Pancreas (tissue), 10 donors: ENCODE data around the gene ZNF273. TPM values are rescaled to one million over a fixed set of nuclear protein-coding genes. Genes with fewer than 3 reads are reported as not detected.

Source experiments
- ATAC-seq, 4 donors: fragments of 200-7000 bp; cut with Tn5 transposase; one replicate each; pipeline versions ENCODE4 v1.8.0 to v1.9.1; 2020; ENCODE audit warnings: mild to moderate bottlenecking in 4 of 4, moderate library complexity in 4 of 4
- DNase-seq, 6 donors: peaks; one replicate each; pipeline ENCODE4 v3.0.0-alpha.2; 2020
- FAIRE-seq: peaks from 2 replicates; lab custom pipeline; 2012; peaks lifted over from hg19 to GRCh38; lab: Jason Lieb, UNC
- H3K27ac ChIP-seq, 4 donors: fragments of 200-600 bp; sonication (generic); 1 replicate in 3 of 4; 2 replicates in 1 of 4; pipeline versions ENCODE4 v1.5.0 to v1.8.0; 2020
- H3K27me3 ChIP-seq, 4 donors: fragments of 200-600 bp; one replicate each; pipeline ENCODE4 v1.8.0; 2021
- H3K36me3 ChIP-seq, 3 donors: fragments of 200-600 bp; sonication (generic) in 1 of 3; one replicate each; pipeline versions ENCODE4 v1.5.0 to v1.8.0; 2020 to 2021
- H3K4me1 ChIP-seq, 3 donors: fragments of 200-600 bp; one replicate each; pipeline ENCODE4 v1.8.0; 2021
- H3K4me3 ChIP-seq, 4 donors: fragments of 200-600 bp; sonication (generic) in 2 of 4; one replicate each; pipeline versions ENCODE4 v1.5.0 to v1.8.0; 2020 to 2021
- H3K9me3 ChIP-seq, 4 donors: fragments of 200-600 bp; one replicate each; pipeline ENCODE4 v1.8.0; 2021
- CTCF ChIP-seq, 4 donors: fragments of 200-600 bp; sonication (generic) in 3 of 4; IDR thresholded peaks; one replicate each; pipeline versions ENCODE4 v1.5.0 to v1.8.0; 2021; ENCODE audit warnings: antibody characterized with exemption in 4 of 4
- WGBS, 2 donors: extraction: QIAGEN DNeasy Blood & Tissue Kit; methylation state at CpG; one replicate each; pipeline ENCODE4 v1.1.7; 2013; 5-methylcytosine and 5-hydroxymethylcytosine counted together
- intact Hi-C, 3 donors: fragments of 100-400 bp; cut with DNase I; formaldehyde crosslinking; loops; one replicate each; pipeline versions ENCODE4 v1.11.1 to v1.14.2; 2022
- polyA plus RNA-seq, 2 donors: library from polyadenylated mRNA; stranded (reverse); fragments of 200-250 nt; gene quantifications; one replicate each; pipeline ENCODE4 v1.2.3, GENCODE V29; 2013
- total RNA-seq, 6 donors: library from RNA; stranded (reverse); fragmentation: NEBNext Ultra II Directional in 4 of 6; extraction: Animal tissue kit (Norgen Biotek cat#: 25700) in 4 of 6; gene quantifications; one replicate each; pipeline versions ENCODE4 v1.2.1 to v1.2.4, GENCODE V29; 2021 to 2023
- donor health status: healthy with polysubstance abuse.
- donor health status: DM: no; HTN: no; CAD: no; lungs with moderate emphysema.
- donor health status: DM: no; HTN: no; CAD: no.
- donor health status: control.
- donor health status: control.
- donor health status: Bipolar disorder and iron deficiency.
- donor health status: DM: yes; HTN: yes; CAD: no.
- donor health status: DM: no; HTN: no; CAD: no.
- donor health status: DM: no; HTN: no; CAD: no.
- donor health status: DM: yes; HTN: yes; CAD: no.

The ZNF273 gene
- total and polyA plus RNA-seq, 8 donors: 1.7 to 8.0 (median 3.6) TPM

DNA sequence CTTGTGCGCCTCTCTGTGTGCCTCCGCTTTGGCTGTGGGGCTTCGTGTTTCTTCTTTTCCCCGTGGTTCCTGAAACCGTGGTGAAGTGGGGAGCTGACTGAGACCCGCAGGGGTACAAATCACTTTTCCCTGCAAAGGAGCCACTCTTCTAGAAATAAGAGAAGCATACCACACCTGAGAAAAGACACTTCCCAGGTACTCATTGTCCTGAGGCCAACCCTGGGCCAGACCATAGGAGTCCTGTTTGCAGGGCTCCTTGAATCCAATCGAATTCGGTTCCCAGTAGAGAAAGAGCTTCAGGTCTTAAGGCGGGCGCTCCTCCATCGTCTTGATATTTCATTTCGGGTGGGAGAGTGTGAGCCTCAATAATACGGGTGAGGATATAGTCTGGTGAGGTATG, 32.4 kb upstream of the ZNF273 start:
- no peak for ATAC-seq

DNA sequence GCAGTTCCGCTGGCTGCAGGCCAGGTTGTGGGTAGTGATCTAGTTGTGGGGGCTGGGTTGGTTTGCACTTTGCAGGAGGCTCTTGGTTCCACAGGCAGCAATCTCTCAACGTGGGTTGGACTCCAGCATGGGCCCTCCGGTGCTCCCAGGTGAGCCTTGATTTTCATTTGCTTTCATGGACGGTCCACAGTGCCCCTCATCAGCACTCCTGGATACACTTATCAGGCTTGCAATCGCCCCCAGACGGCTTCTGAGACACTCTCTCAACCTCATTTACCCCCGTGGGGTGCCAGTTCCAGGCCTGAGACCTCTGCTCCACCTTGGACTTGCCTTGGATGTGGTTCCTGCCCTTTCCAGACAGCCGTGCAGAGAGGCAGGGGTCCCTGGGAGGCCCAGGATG, 31.3 kb upstream of the ZNF273 start:
- TF ChIP-seq CTCF (IDR thresholded peaks at IDR 0.05): no peak
- Histone ChIP-seq H3K9me3 (no peaks in the 10 kb centered on the region), H3K27me3 (no peaks in the 10 kb centered on the region), H3K36me3 (no peaks in the 10 kb centered on the region), H3K4me3 (no peak overlapping the region), H3K27ac (no peak overlapping the region), H3K4me1 (no peaks in the 10 kb centered on the region)
- ATAC-seq (no peak), FAIRE-seq (no peak), DNase-seq (no peak)
- intact Hi-C loops: no loop called here
- 54 to 66% methylated on average over 8 of the region's 8 CpGs for WGBS, 2 donors

More for the DNA sequence above, 32.4 kb upstream of the ZNF273 start:
- WGBS, 2 donors: 79 to 91% methylated on average over 13 of the region's 13 CpGs
- H3K27me3 ChIP-seq: no peaks in the 10 kb centered on the region
- FAIRE-seq (no peak), DNase-seq (no peak)
- H3K9me3 ChIP-seq: no peaks in the 10 kb centered on the region
- intact Hi-C loops: no loop called here
- H3K36me3 ChIP-seq: no peaks in the 10 kb centered on the region
- no peak overlapping the region for H3K4me3 ChIP-seq
- no peak overlapping the region for H3K27ac ChIP-seq
- no peaks in the 10 kb centered on the region for H3K4me1 ChIP-seq
- no peak for TF ChIP-seq CTCF (IDR thresholded peaks at IDR 0.05)

DNA sequence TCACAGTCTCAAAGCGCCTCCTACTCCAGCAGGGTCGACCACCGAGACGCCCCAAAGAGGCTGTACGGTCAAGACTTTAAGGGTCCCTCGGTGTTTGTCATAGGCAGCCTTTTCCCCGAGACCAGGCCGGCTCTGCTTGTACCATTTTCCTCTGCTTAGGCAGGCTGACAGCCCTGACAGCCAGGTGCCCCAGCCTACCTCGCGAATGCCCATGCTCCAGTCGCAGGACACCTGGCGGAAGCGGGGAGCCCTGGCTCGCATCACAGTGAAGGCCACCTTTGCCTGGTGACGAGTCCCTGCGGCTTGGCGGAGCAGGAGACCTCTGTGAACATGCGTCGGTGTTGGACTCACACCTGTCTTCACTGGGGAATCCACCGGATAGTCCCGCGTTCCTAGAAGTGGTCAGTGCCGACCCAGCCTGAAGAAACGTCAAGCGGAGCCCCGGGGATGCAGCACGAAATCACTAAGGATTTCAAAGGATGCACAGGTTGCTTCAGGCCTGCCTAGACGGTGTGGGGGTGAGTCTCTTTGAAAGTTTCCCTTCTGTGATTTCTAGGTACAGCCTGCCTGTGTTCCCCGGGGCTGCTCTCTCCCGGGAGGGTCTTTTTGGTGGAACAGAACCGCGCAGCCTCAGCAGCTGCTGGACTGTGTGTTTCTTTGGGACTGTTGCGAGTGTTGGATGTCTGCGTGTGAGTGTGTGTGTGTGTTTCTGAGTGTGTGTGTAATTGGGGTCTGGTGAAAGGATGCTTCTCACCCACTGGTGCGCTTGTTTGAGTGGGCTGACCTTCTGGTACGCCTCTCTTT, 30.5 kb upstream of the ZNF273 start:
- no peaks in the 10 kb centered on the region for H3K27me3 ChIP-seq
- TF ChIP-seq CTCF (IDR thresholded peaks at IDR 0.05): no peak
- H3K27ac ChIP-seq: no peak overlapping the region
- FAIRE-seq: no peak
- intact Hi-C loops: no loop called here
- ATAC-seq: no peak
- H3K4me3 ChIP-seq: no peak overlapping the region
- no peak for DNase-seq
- H3K9me3 ChIP-seq: no peaks in the 10 kb centered on the region
- H3K36me3 ChIP-seq: no peaks in the 10 kb centered on the region
- H3K4me1 ChIP-seq: no peaks in the 10 kb centered on the region
- 77 to 87% methylated on average over 36 of the region's 36 CpGs for WGBS, 2 donors

GRCh38 chr7:64873155-64873500, 29.9 kb upstream of the ZNF273 start:
- Histone ChIP-seq H3K9me3 (no peaks in the 10 kb centered on the region), H3K36me3 (no peaks in the 10 kb centered on the region), H3K4me3 (no peak overlapping the region), H3K27ac (no peak overlapping the region), H3K4me1 (no peaks in the 10 kb centered on the region), H3K27me3 (no peaks in the 10 kb centered on the region)
- whole genome bisulfite sequencing, 2 donors: 86 to 91% methylated on average over 10 of the region's 10 CpGs
- no peak for ATAC-seq
- FAIRE-seq: no peak
- DNase-seq: no peak
- intact Hi-C loops: no loop called here
- TF ChIP-seq CTCF (IDR thresholded peaks at IDR 0.05): no peak

DNA sequence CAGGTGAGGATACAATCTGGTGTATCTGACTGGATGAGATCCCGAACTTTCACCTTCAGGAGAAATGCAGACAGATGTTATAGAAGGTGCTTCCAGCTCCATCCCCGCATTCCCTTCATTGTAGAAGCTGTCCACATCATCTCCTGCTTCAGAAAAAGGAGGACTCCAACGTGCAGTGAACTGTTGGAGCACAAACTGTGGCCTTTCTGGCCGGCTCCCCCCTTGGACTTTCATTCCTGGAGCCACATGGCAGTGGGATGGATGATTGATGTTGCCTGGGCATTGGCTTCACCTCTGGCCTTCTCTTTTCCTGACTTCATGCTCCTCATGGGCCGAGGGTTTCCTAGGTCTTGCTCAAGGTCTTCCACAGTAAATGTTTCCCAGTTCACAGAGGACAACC, 29.6 kb upstream of the ZNF273 start:
- ATAC-seq (no peak), DNase-seq (no peak), FAIRE-seq (no peak)
- Histone ChIP-seq H3K9me3 (no peaks in the 10 kb centered on the region), H3K36me3 (no peaks in the 10 kb centered on the region), H3K27ac (no peak overlapping the region), H3K27me3 (no peaks in the 10 kb centered on the region), H3K4me3 (no peak overlapping the region), H3K4me1 (no peaks in the 10 kb centered on the region)
- intact Hi-C loops: no loop called here
- TF ChIP-seq CTCF (IDR thresholded peaks at IDR 0.05): no peak
- WGBS, 2 donors: 43 to 50% methylated on average over 5 of the region's 5 CpGs
